Adrenal gland (tissue), 5 donors: ENCODE data around the gene PAQR7.

Experiments used
- POLR2A ChIP-seq, 2 donors: fragments of 450-650 bp; IDR thresholded peaks; one replicate each; pipeline ENCODE4 v1.6.1; 2017; ENCODE audit warnings: antibody characterized with exemption in 2 of 2, mild to moderate bottlenecking in 2 of 2, moderate library complexity in 1 of 2
- TF ChIP-seq, protein P1 (sequence below), 6 experiments: fragments of 450-650 bp in 4 of 6; fragments of 200-600 bp in 2 of 6; sonication (generic) in 1 of 6; IDR thresholded peaks; 1 replicate in 5 of 6; 2 replicates in 1 of 6; pipeline versions ENCODE4 v1.5.1 to v1.8.0; 2016 to 2021; ENCODE audit warnings: antibody characterized with exemption in 6 of 6, mild to moderate bottlenecking in 2 of 6, moderate library complexity in 1 of 6
- donor health status: DM: no; HTN: no; CAD: no.

DNA sequence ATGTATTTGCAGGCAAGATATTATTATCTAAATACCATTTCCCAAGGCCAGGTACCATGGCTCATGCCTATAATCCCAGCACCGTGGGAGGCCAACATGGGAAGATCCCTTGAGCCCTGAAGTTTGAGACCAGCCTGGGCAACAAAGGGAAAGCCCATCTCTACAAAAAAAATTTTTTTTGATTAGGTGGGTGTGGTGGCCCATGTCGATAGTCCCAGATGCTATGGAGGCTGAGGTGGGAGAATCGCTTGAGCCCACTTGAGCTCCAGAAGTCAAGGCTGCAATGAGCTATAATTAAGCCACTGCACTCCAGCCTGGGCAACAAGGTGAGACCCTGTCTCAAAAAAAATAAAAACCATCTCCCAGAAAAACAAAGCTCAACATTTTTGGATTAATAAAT, 28.5 kb upstream of the PAQR7 start:
- TF ChIP-seq, protein P1, sequence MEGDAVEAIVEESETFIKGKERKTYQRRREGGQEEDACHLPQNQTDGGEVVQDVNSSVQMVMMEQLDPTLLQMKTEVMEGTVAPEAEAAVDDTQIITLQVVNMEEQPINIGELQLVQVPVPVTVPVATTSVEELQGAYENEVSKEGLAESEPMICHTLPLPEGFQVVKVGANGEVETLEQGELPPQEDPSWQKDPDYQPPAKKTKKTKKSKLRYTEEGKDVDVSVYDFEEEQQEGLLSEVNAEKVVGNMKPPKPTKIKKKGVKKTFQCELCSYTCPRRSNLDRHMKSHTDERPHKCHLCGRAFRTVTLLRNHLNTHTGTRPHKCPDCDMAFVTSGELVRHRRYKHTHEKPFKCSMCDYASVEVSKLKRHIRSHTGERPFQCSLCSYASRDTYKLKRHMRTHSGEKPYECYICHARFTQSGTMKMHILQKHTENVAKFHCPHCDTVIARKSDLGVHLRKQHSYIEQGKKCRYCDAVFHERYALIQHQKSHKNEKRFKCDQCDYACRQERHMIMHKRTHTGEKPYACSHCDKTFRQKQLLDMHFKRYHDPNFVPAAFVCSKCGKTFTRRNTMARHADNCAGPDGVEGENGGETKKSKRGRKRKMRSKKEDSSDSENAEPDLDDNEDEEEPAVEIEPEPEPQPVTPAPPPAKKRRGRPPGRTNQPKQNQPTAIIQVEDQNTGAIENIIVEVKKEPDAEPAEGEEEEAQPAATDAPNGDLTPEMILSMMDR (IDR thresholded peaks at IDR 0.05), result no peak
- TF ChIP-seq POLR2A (IDR thresholded peaks at IDR 0.05), result no peak
